Measurements from ENCODE around the gene CFAP300. TPM values are rescaled to one million over a fixed set of nuclear protein-coding genes. Genes with fewer than 3 reads are reported as not detected.
A peak's percentile ranks its signal among the peaks of the same experiment; 100 is the strongest.

Gene CFAP300
- total and polyA plus RNA-seq, 2 of the 8 experiments (the other 6 are each of a cell fraction or from before 2014, with no cell fraction given) = 2.1 to 2.8 TPM

GRCh38 chr11:102118937-102119336, 71.7 kb downstream of the CFAP300 start:
- peaks cover 0 to 11% (median 0%) of the 10 kb centered on the region in 4 experiments; a peak in 1 of 8 replicates for H3K36me3 ChIP-seq (ENCODE audit: control insufficient read depth in 2 of 4, insufficient read depth in 4 of 4, low read length in 3 of 4)
- H4K5ac ChIP-seq (ENCODE audit: insufficient read length, low read depth, low read length) = no peak overlapping the region
- no peak overlapping the region for H2BK20ac ChIP-seq (ENCODE audit: low read length)
- H3K14ac ChIP-seq (ENCODE audit: insufficient read length) = no peak overlapping the region
- no peak overlapping the region for H2BK15ac ChIP-seq (ENCODE audit: low read length)
- peak overlapping the region in 1 of 2 experiments; percentile 35; a peak in 2 of 4 replicates for H3K4me2 ChIP-seq (ENCODE audit: insufficient read depth in 1 of 2, low read depth in 2 of 2, low read length in 2 of 2)
- no peak overlapping the region for H4K91ac ChIP-seq (replicated peaks; ENCODE audit: insufficient read length, low read length)
- no peak overlapping the region for H3K56ac ChIP-seq (replicated peaks; ENCODE audit: insufficient read length, low read depth, low read length)
- no peaks in the 10 kb centered on the region for H3K9me3 ChIP-seq (ENCODE audit: insufficient read depth in 2 of 2, low read depth in 1 of 2, low read length in 1 of 2)
- H4K8ac ChIP-seq (ENCODE audit: extremely low read depth, insufficient read depth, low read length) = no peak overlapping the region
- 17% methylated on average over 3 of the region's 3 CpGs; no CpG with 5 or more reads in 1 of the 2 experiments for WGBS, 2 experiments (ENCODE audit: extremely low coverage in 1 of 2, insufficient coverage in 1 of 2, insufficient read length in 1 of 2, insufficient replicate concordance in 2 of 2, low coverage in 1 of 2, low lambda C conversion rate in 2 of 2, missing lambda C conversion rate in 1 of 2)
- H3K9ac ChIP-seq (replicated peaks in 1 of 4; ENCODE audit: extremely low read depth in 1 of 4, low read depth in 3 of 4, low read length in 3 of 4) = no peak overlapping the region
- no peak overlapping the region for H3K18ac ChIP-seq (ENCODE audit: extremely low read depth, low read length)
- H2BK5ac ChIP-seq (ENCODE audit: low read depth, low read length) = no peak overlapping the region
- peak overlapping the region in 1 of 4 experiments; percentile 27; a peak in 1 of 8 replicates for H3K4me3 ChIP-seq (ENCODE audit: extremely low read depth in 1 of 4, insufficient read depth in 2 of 4, low read depth in 3 of 4, low read length in 4 of 4)
- POLR2A ChIA-PET (ENCODE audit: partially characterized antibody) = interaction anchor here (1.1 to 2.6 kb wide), 4 partner anchors 8 to 150 kb away, joined by 4 to 7 read pairs (median 6); no protein-coding TSS in a partner anchor
- H4K20me1 ChIP-seq (replicated peaks in 1 of 2; ENCODE audit: control insufficient read depth in 1 of 2, insufficient read depth in 2 of 2, low read length in 2 of 2) = peaks cover 0 to 3% of the 10 kb centered on the region in 2 experiments
- H2BK12ac ChIP-seq (ENCODE audit: low read depth, low read length) = no peak overlapping the region
- CTCF ChIA-PET (ENCODE audit: partially characterized antibody) = interaction anchor here (0.6 to 2.0 kb wide), 3 partner anchors 135 to 383 kb away, joined by 3 to 8 read pairs (median 3); no protein-coding TSS in a partner anchor
- no peak overlapping the region for H3K4ac ChIP-seq (replicated peaks; ENCODE audit: insufficient read length, low read depth, low read length)
- no peaks in the 10 kb centered on the region; the same call in 1 of the 2 replicates for H3K23me2 ChIP-seq (ENCODE audit: low read depth, low read length)
- peaks cover 2% of the 10 kb centered on the region; the same call in 1 of the 2 replicates for H3K79me1 ChIP-seq (ENCODE audit: low read depth, low read length)
- no peaks in the 10 kb centered on the region for H3K27me3 ChIP-seq (replicated peaks in 1 of 4; ENCODE audit: control insufficient read depth in 3 of 4, extremely low read depth in 1 of 4, insufficient read depth in 3 of 4, low read length in 3 of 4)
- H3K4me1 ChIP-seq (replicated peaks in 1 of 4; ENCODE audit: control insufficient read depth in 3 of 4, insufficient read depth in 4 of 4, low read length in 3 of 4) = peaks cover 0 to 38% (median 5%) of the 10 kb centered on the region in 4 experiments; a peak in 5 of 7 replicates
- no peak overlapping the region for H2AK5ac ChIP-seq (ENCODE audit: low read depth, low read length)
- FAIRE-seq (no peak), DNase-seq (ENCODE audit: low read depth in 1 of 2, low spot score in 2 of 2) (no peak)
- peaks cover 6 to 86% of the 10 kb centered on the region in 2 experiments; a peak in 3 of 4 replicates for H3K79me2 ChIP-seq (ENCODE audit: control insufficient read depth in 1 of 2, insufficient read depth in 2 of 2, low read length in 2 of 2)
- no peak overlapping the region for H2BK120ac ChIP-seq (replicated peaks; ENCODE audit: low read depth, low read length)
- no peak overlapping the region for H3K27ac ChIP-seq (ENCODE audit: low read depth, low read length)
- no peak overlapping the region for H3K23ac ChIP-seq (ENCODE audit: insufficient read length)
- H2AFZ ChIP-seq (ENCODE audit: low read length) = no peak overlapping the region

All from H1 (cell line).